WERI-Rb-1 (cell line): ENCODE data around the gene EDEM1.

Experiments used
- DNase-seq: peaks from one replicate; pipeline ENCODE4 v3.0.0-alpha.2; 2020
- H3K27ac ChIP-seq: fragments of 250-450 bp; sonication (Bioruptor Pico); 2 replicates; pipeline ENCODE4 v1.5.1; 2020; ENCODE audit warnings: mild to moderate bottlenecking, moderate library complexity
- H3K27me3 ChIP-seq: fragments of 250-450 bp; sonication (Bioruptor Pico); 2 replicates; pipeline ENCODE4 v1.5.1; 2021; ENCODE audit warnings: mild to moderate bottlenecking, low read depth, moderate library complexity; ENCODE audit not compliant: insufficient read depth, severe bottlenecking
- H3K36me3 ChIP-seq: fragments of 250-450 bp; sonication (Bioruptor Pico); 2 replicates; pipeline ENCODE4 v1.5.1; 2020; ENCODE audit warnings: mild to moderate bottlenecking, moderate library complexity
- H3K4me3 ChIP-seq: 2 replicates; pipeline ENCODE4 v1.5.1; 2011; ENCODE audit warnings: low read depth, mild to moderate bottlenecking, control low read depth, low read length
- H3K9me3 ChIP-seq: fragments of 250-450 bp; sonication (Bioruptor Pico); 2 replicates; pipeline ENCODE4 v1.5.1; 2021; ENCODE audit warnings: mild to moderate bottlenecking, moderate library complexity; ENCODE audit not compliant: severe bottlenecking
- TF ChIP-seq, protein P1 (sequence below): IDR thresholded peaks from 2 replicates; pipeline ENCODE4 v1.5.1; 2011; ENCODE audit warnings: low read depth, mild to moderate bottlenecking, control low read depth, inconsistent platforms, low read length

The EDEM1 gene

DNA sequence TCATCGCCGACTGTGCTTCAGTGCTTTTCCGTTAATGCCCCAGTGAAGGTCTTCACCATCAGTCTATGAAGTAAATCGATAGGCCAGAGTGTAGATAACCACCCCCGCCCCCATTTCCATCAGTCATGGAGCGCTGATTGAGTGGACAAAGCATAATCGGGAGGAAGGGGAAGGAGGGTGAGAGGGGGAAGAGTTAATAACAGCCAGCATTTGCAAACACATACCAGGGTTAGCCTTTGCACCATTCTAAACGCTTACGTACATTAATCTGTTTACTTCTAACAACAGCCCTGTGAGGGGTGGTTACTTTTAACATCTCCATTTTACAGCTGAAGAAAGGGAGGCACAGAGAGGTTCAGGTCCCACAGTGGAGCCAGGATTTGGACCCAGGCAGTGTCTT is 26.8 kb downstream of the EDEM1 start:
- Histone ChIP-seq H3K36me3 (peaks cover 58% of the 10 kb centered on the region), H3K4me3 (no peak overlapping the region), H3K9me3 (no peaks in the 10 kb centered on the region), H3K27me3 (no peaks in the 10 kb centered on the region), H3K27ac (peak overlapping the region; percentile 20)
- TF ChIP-seq, protein P1, sequence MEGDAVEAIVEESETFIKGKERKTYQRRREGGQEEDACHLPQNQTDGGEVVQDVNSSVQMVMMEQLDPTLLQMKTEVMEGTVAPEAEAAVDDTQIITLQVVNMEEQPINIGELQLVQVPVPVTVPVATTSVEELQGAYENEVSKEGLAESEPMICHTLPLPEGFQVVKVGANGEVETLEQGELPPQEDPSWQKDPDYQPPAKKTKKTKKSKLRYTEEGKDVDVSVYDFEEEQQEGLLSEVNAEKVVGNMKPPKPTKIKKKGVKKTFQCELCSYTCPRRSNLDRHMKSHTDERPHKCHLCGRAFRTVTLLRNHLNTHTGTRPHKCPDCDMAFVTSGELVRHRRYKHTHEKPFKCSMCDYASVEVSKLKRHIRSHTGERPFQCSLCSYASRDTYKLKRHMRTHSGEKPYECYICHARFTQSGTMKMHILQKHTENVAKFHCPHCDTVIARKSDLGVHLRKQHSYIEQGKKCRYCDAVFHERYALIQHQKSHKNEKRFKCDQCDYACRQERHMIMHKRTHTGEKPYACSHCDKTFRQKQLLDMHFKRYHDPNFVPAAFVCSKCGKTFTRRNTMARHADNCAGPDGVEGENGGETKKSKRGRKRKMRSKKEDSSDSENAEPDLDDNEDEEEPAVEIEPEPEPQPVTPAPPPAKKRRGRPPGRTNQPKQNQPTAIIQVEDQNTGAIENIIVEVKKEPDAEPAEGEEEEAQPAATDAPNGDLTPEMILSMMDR, result no peak
- DNase-seq, result no peak

DNA sequence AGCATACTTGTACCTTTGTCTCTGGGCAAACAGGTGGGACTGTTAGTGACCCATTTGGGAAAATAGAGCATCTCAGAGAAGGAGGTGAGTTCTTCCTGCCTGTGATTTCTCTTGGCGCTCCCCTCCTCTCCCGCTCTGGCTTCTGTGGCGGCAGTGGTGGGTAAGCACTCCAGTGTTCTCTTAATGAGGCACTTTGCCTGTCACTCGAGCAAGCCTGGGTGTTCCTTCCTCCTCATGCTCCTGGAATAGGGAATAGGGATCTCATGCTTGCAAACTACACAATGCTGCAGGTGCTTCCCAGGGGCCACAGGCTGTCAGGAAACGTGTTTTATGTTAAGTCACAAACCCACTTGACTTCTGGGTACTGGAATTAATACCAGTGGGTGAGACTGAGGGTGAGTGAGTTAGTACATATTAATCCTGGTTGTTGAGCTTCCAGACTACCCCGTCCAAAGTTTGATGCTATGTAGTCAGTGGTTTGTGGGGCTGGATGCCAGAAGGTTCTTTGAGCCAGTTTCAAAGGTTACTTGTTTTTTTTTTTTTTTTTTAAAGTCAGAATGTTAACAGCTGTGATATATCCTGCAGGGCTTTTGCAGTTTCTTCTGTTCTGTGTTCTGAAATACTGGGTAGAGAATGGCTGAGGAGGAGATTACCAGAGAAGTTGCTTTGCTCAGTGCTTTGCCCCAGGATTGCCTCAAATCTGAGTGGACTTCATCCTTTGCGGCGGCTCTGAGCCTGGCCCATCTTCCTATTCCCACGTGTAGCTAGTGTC is 30.5 kb downstream of the EDEM1 start:
- TF ChIP-seq, protein P1, result no peak
- Histone ChIP-seq H3K36me3 (peaks cover 34% of the 10 kb centered on the region), H3K4me3 (no peak overlapping the region), H3K27me3 (no peaks in the 10 kb centered on the region), H3K27ac (no peak overlapping the region), H3K9me3 (no peaks in the 10 kb centered on the region)
- no peak for DNase-seq

DNA sequence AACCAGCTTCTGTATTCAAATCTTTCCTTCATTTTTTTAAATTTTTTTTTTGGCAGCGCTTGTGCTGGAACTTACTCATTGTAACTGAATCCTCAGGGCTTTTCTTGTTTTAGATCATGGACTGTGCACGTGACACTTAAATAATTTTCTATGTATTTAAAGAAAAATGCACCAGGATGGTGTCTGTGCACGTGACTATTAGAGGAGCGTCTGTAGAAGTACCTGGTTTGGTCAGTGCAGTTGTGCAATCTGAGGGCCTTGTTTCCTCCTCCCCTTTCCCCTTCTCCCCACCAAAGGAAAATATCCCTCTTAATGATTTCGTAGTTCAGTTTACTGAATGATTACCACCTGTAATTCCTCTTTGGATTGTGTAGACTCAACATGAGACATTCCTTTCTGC is 31.3 kb downstream of the EDEM1 start:
- Histone ChIP-seq H3K9me3 (no peaks in the 10 kb centered on the region), H3K27ac (no peak overlapping the region), H3K36me3 (peaks cover 26% of the 10 kb centered on the region), H3K27me3 (no peaks in the 10 kb centered on the region), H3K4me3 (no peak overlapping the region)
- DNase-seq, result no peak
- TF ChIP-seq, protein P1, result no peak

GRCh38 chr3:5219216-5219615 is 31.7 kb downstream of the EDEM1 start:
- Histone ChIP-seq H3K4me3 (no peak overlapping the region), H3K9me3 (no peaks in the 10 kb centered on the region), H3K27me3 (no peaks in the 10 kb centered on the region), H3K27ac (no peak overlapping the region), H3K36me3 (peaks cover 23% of the 10 kb centered on the region)
- TF ChIP-seq, protein P1, result no peak
- no peak for DNase-seq

DNA sequence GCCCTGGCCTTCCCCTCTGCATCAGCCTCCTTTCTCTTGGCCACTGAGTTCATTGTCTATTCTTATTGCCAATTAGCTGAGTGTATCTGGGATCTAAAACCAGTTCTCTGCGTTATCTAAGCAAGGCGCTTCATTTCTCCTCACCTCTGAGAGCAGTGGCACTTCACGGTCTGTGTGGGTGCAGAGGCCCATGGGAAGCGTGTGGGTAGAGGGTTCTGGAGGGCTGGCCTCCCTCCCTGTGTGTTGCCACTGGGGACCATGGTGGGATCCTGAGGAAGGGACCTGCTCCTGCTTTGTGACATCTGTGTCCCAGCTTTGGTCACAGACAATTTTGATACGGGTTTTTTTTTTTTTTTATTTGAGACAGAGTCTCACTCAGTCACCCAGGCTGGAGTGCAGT is 32.7 kb downstream of the EDEM1 start:
- TF ChIP-seq, protein P1, result no peak
- H3K4me3 ChIP-seq, result no peak overlapping the region
- no peaks in the 10 kb centered on the region for H3K27me3 ChIP-seq
- no peak overlapping the region for H3K27ac ChIP-seq
- H3K9me3 ChIP-seq, result no peaks in the 10 kb centered on the region
- H3K36me3 ChIP-seq, result peaks cover 19% of the 10 kb centered on the region
- DNase-seq, result no peak
